HG03457 (cell line): ENCODE measurements around the gene CLN6.
"Not testable (repeated sequence)": the region's sequence is repeated elsewhere in the genome, so short reads cannot be mapped to it uniquely, and the experiment has no call there.

Experiments
- ATAC-seq: cut with Tn5 transposase; IDR thresholded peaks from one replicate; pipeline ENCODE4 v1.9.1; 2021; ENCODE audit warnings: moderate number of reproducible peaks; ENCODE audit not compliant: unreplicated experiment

The CLN6 gene

GRCh38 chr15:68256675-68257450, 27.3 kb upstream of the CLN6 start:
- ATAC-seq = no peak

DNA sequence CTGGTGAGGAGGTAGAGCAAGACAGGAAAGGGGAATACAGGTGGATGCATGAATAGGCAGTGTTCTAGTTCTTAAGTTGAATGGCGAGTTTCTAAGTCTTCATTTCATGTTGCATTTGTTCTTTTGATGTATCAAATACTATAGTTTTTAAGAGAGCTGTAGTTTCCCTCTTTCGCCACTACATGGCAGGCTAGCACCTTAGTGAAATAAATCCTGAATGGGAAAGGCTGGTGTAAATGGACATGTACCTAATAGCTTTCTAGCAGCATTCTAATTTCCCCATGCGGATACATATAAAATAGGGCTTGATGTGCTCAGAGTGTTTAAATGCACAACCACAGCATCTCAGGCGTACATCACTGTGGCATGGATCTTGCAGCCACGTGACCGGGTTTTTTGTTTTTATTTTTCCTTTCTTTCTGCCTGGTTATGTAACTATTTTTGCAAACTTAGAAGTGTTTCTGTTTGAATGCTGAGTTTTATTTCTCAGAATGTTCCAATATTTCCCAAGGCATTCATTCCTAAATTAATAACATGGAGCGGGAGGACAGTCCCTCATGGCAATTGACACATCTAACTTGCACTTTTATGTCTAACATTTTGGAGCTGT, 23.5 kb upstream of the CLN6 start:
- no peak for ATAC-seq

- no peak for ATAC-seq
These were observed 19.7 kb upstream of the CLN6 start for GRCh38 chr15:68249058-68249713.

- ATAC-seq = no peak
These were observed 14.7 kb upstream of the CLN6 start for GRCh38 chr15:68244235-68244634.

DNA sequence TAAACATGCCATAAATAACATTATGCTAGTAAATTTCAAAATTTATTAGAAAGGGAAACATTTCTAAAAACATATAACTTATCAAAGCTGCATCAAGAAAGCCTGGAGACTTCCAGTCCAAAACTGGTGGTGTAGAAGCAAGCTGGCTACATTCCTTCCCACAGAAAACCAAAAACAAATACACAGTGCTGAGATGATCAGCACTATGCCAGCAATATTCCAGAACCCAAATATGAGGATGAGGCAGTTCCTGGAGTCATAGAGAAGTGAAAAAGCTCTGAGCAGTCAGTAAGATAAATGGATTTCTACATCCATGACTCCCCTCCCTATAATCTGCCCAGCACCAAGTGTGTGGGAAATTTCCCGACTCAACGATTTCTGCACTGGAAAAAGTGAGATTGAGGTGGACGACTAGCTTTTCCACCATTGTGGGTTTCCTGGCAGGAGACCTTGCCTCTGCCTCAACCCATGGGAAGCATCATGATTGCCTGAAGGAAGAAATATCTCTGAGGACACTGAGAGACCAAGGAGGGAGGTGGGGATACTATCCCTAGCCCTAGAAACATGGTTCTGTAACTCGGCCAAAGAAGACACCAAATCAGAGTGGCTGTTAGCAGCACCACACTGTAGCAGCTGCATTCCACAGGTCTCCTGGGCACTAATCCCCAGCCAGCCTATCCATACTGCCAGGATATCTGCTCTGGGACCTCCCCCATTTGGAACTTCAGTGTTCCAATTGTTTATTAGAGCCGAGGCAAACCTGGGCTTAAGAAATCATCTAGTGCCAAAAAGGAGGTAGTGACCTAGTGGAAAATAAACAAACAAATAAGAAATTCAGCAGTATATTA, 11.8 kb upstream of the CLN6 start:
- ATAC-seq = no peak

- ATAC-seq = no peak
These were observed 9.5 kb upstream of the CLN6 start for GRCh38 chr15:68239025-68239424.

- no peak for ATAC-seq
These were observed 5.5 kb upstream of the CLN6 start for GRCh38 chr15:68235022-68235421.

DNA sequence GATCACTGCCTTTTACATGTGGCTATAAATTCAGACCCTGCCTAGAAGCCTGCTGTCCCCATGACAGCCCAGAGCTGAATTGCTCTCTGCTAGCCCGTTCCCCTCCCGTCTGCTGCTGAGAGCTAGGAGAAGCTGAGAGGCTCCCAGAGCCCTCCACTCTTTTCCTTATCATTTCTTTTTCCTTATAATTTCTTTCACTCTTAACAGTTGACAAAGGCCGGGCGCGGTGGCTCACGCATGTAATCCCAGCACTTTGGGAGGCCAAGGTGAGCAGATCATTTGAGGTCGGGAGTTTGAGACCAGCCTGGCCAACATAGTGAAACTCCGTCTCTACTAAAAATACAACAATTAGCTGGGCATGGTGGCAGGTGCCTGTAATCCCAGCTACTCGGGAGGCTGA, 5.0 kb upstream of the CLN6 start:
- not testable (repeated sequence) for ATAC-seq

GRCh38 chr15:68234060-68234459, 4.5 kb upstream of the CLN6 start:
- no peak for ATAC-seq

GRCh38 chr15:68232937-68233336, 3.4 kb upstream of the CLN6 start:
- ATAC-seq = no peak

DNA sequence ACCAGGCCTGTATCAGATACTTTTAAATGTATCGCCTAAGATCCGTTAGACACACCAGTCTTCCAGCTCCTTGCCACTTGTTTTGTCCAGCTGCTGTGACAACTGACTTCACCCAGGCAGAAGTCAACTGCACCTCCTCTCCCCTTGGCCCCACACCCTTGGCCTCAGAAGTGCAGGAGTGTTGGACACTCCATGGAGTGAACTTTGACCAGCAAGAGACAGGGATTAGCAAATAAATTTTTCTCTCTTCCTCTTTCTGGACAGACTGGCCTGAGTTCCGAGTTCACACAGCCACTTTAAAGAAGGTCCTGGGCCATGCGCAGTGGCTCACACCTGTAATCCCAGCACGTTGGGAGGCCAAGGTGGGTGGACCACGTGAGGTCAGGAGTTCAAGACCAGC, 2.9 kb upstream of the CLN6 start:
- no peak for ATAC-seq

DNA sequence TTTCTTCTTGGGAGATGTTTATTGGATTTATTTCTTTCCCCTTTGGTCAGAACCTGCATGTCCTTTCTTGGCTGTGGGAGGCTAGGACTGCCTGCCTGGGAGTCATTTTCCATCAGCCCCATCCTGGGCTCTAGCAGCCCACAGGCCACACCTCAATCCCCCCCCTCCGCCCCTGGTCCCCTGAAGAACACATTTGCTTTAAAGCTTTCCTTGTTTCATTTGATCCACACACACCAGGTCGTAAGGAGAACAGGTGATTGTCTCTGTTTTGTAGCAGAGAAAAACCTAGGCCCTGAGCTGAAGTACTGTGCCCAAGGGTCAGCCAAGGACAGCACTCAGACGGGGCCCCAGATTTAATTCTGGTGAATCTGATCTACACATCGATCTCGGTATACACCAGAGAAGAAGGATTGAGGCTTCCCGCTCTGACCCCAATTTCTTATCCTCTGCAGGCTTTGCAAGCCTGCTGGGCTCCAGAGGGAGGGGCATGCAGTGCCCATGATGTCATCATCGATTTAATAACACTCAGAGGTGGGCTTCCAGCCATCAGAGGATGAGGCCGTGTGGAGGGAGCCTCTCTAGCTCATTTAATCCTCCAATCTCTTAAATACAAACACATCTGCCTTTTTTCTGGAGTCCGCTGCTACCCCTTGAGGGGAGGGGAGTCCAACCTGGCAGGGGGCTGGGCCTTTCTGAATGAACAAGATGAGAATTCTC, 1.7 kb upstream of the CLN6 start:
- no peak for ATAC-seq

- no peak for ATAC-seq
These were observed 901 bp upstream of the CLN6 start for GRCh38 chr15:68230157-68231100.

- ATAC-seq = no peak
These were observed 550 bp downstream of the CLN6 start for GRCh38 chr15:68228971-68229385.

DNA sequence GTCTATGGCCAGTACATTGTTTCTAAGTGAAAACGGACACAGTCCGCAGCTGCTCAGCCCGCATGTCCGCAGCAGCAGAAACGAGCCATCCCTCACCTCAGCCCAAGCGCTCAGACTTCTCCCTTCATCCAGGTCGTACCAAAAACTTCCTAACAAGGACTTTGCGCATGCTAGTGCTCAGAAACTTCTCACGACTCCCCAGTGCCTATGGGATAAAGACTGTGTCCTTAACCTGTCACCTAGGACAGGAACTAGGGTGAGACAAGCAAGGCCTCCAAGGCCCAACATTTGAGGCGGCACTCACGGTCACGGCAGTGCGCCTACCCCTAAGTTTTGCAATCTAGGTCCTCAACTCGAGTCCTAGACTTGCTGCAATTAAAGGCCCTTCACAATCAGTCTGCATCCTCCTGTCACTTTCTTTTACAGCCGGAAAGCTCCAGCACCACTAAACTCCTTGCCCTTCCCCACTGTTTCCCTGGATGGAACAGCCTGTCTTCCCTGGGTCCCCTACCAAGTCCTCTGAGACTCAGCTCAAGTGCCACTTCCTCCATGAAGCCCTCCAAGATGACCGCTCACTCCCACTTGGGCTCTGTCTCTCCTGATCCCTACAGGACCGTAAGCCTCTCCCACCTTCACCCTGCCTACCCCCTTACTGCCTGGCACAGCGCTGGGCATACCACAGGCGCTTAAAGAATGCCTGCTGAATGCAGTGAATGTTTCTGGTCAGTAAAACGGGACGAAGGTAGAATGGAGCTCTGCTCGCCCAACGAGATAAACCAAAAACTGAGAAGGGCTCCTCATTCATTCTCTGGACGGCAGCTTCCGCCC, 1.2 kb downstream of the CLN6 start:
- no peak for ATAC-seq

- ATAC-seq = no peak
These were observed 1.8 kb downstream of the CLN6 start for GRCh38 chr15:68227643-68228142.

DNA sequence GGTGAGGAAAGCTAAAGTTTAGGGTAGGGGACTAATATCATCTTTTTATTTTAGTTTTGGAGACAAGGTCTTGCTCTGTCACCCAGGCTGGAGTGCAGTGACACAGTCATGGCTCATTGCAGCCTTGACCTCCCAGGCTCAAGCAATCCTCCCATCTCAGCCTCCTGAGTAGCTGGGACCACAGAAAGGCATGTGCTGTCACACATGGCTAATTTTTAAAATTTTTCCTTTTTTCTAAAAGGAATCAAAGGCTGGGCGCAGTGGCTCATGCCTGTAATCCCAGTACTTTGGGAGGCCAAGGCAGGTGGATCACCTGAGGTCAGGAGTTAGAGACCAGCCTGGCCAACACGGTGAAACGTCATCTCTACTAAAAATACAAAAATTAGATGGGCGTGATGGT, 4.1 kb downstream of the CLN6 start:
- not testable (repeated sequence) for ATAC-seq

- no peak for ATAC-seq
These were observed 4.8 kb downstream of the CLN6 start for GRCh38 chr15:68224546-68225250.
